ENCODE data around the gene CFL2.
A peak's percentile ranks its signal among the peaks of the same experiment; 100 is the strongest.
"Not testable (repeated sequence)": the region's sequence is repeated elsewhere in the genome, so short reads cannot be mapped to it uniquely, and the experiment has no call there.

The CFL2 gene

GRCh38 chr14:34742270-34743115 lies 28.1 kb upstream of the CFL2 start:
- DNase-seq: no peak
- H3K4me3 ChIP-seq (ENCODE audit: control insufficient read depth in 1 of 7, extremely low read depth in 1 of 7, insufficient read depth in 4 of 7, low read depth in 2 of 7, low read length in 6 of 7): no peak overlapping the region
- peaks cover 0 to 11% (median 6%) of the 10 kb centered on the region in 4 experiments for H3K4me1 ChIP-seq (ENCODE audit: control extremely low read depth in 1 of 4, control insufficient read depth in 4 of 4, insufficient read depth in 4 of 4, low read length in 3 of 4)
- whole genome bisulfite sequencing (ENCODE audit: insufficient coverage): 90% methylated on average over 3 of the region's 8 CpGs
- no peaks in the 10 kb centered on the region for H3K27me3 ChIP-seq (replicated peaks in 2 of 5; ENCODE audit: control insufficient read depth in 4 of 5, insufficient read depth in 5 of 5, low read length in 4 of 5)
- H3K27ac ChIP-seq (ENCODE audit: insufficient read depth in 1 of 2, low read depth in 1 of 2, low read length in 2 of 2, poor library complexity in 1 of 2, severe bottlenecking in 2 of 2): no peak overlapping the region
- ChIA-PET CTCF (interaction anchor here (1.3 to 1.7 kb wide), 2 partner anchors 8 to 71 kb away, joined by 3 to 4 read pairs; no protein-coding TSS in a partner anchor), POLR2A (no interaction called here)
- H3K36me3 ChIP-seq (ENCODE audit: control insufficient read depth in 4 of 4, insufficient read depth in 4 of 4, low read length in 3 of 4): no peaks in the 10 kb centered on the region
- no peaks in the 10 kb centered on the region for H3K9me3 ChIP-seq (ENCODE audit: control extremely low read depth in 1 of 5, control insufficient read depth in 4 of 5, insufficient read depth in 2 of 5, low read depth in 1 of 5, low read length in 4 of 5)

- CTCF ChIA-PET: interaction anchor here (1.7 kb wide), 1 partner anchor 8 kb away, joined by 4 read pairs; no protein-coding TSS in a partner anchor
- Histone ChIP-seq H3K4me3 (ENCODE audit: control insufficient read depth in 1 of 7, extremely low read depth in 1 of 7, insufficient read depth in 4 of 7, low read depth in 2 of 7, low read length in 6 of 7) (no peak overlapping the region), H3K9me3 (ENCODE audit: control extremely low read depth in 1 of 5, control insufficient read depth in 4 of 5, insufficient read depth in 2 of 5, low read depth in 1 of 5, low read length in 4 of 5) (no peaks in the 10 kb centered on the region), H3K4me1 (ENCODE audit: control extremely low read depth in 1 of 4, control insufficient read depth in 4 of 4, insufficient read depth in 4 of 4, low read length in 3 of 4) (peaks cover 0 to 11% (median 6%) of the 10 kb centered on the region in 4 experiments), H3K27ac (ENCODE audit: insufficient read depth in 1 of 2, low read depth in 1 of 2, low read length in 2 of 2, poor library complexity in 1 of 2, severe bottlenecking in 2 of 2) (no peak overlapping the region), H3K27me3 (replicated peaks in 2 of 5; ENCODE audit: control insufficient read depth in 4 of 5, insufficient read depth in 5 of 5, low read length in 4 of 5) (no peaks in the 10 kb centered on the region), H3K36me3 (ENCODE audit: control insufficient read depth in 4 of 4, insufficient read depth in 4 of 4, low read length in 3 of 4) (no peaks in the 10 kb centered on the region)
- WGBS (ENCODE audit: insufficient coverage): no CpG with 5 or more reads among the region's 1 CpG
- peak; percentile 7 to 36 (median 26) for DNase-seq
- POLR2A ChIA-PET: no interaction called here
Measured at GRCh38 chr14:34741840-34742239, 27.4 kb upstream of the CFL2 start.

GRCh38 chr14:34740139-34740538 lies 25.7 kb upstream of the CFL2 start:
- 100% methylated on average over 6 of the region's 6 CpGs for WGBS (ENCODE audit: insufficient coverage)
- H3K9me3 ChIP-seq (ENCODE audit: control extremely low read depth in 1 of 5, control insufficient read depth in 4 of 5, insufficient read depth in 2 of 5, low read depth in 1 of 5, low read length in 4 of 5); CTCF ChIA-PET: not testable (repeated sequence)

GRCh38 chr14:34737079-34737478 lies 22.7 kb upstream of the CFL2 start:
- H3K27me3 ChIP-seq (replicated peaks in 2 of 5; ENCODE audit: control insufficient read depth in 4 of 5, insufficient read depth in 5 of 5, low read length in 4 of 5); H3K4me1 ChIP-seq (ENCODE audit: control extremely low read depth in 1 of 4, control insufficient read depth in 4 of 4, insufficient read depth in 4 of 4, low read length in 3 of 4); H3K36me3 ChIP-seq (ENCODE audit: control insufficient read depth in 4 of 4, insufficient read depth in 4 of 4, low read length in 3 of 4); H3K27ac ChIP-seq (ENCODE audit: insufficient read depth in 1 of 2, low read depth in 1 of 2, low read length in 2 of 2, poor library complexity in 1 of 2, severe bottlenecking in 2 of 2); CTCF ChIA-PET; DNase-seq; POLR2A ChIA-PET; H3K9me3 ChIP-seq (ENCODE audit: control extremely low read depth in 1 of 5, control insufficient read depth in 4 of 5, insufficient read depth in 2 of 5, low read depth in 1 of 5, low read length in 4 of 5); H3K4me3 ChIP-seq (ENCODE audit: control insufficient read depth in 1 of 7, extremely low read depth in 1 of 7, insufficient read depth in 4 of 7, low read depth in 2 of 7, low read length in 6 of 7): not testable (repeated sequence)
- WGBS (ENCODE audit: insufficient coverage): 82% methylated on average over 3 of the region's 4 CpGs

More at GRCh38 chr14:34740139-34740538, 25.7 kb upstream of the CFL2 start:
- POLR2A ChIA-PET; H3K27ac ChIP-seq (ENCODE audit: insufficient read depth in 1 of 2, low read depth in 1 of 2, low read length in 2 of 2, poor library complexity in 1 of 2, severe bottlenecking in 2 of 2); H3K36me3 ChIP-seq (ENCODE audit: control insufficient read depth in 4 of 4, insufficient read depth in 4 of 4, low read length in 3 of 4); H3K4me3 ChIP-seq (ENCODE audit: control insufficient read depth in 1 of 7, extremely low read depth in 1 of 7, insufficient read depth in 4 of 7, low read depth in 2 of 7, low read length in 6 of 7); H3K27me3 ChIP-seq (replicated peaks in 2 of 5; ENCODE audit: control insufficient read depth in 4 of 5, insufficient read depth in 5 of 5, low read length in 4 of 5); DNase-seq: not testable (repeated sequence)
- H3K4me1 ChIP-seq (ENCODE audit: control extremely low read depth in 1 of 4, control insufficient read depth in 4 of 4, insufficient read depth in 4 of 4, low read length in 3 of 4): peaks cover 0 to 11% (median 6%) of the 10 kb centered on the region in 4 experiments

DNA sequence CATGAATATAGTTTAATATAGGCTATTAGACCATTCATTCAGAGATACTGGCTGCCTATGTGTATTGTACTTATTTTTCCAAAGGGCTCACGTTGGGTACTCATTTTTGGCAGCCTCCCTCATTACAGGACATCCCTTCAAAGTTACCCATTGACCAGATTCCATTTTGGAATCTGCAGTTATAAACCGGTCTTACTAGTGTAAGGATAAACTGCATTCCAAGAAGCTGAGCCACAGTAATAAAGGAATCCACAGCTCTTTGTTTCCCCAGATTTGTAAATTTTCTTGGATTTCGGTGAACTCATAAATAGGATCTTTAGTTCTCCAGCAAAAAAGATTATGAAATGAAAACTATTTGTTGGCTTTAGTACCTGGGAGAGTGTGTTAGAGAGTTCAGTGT lies 18.9 kb upstream of the CFL2 start:
- no peaks in the 10 kb centered on the region for H3K9me3 ChIP-seq (ENCODE audit: control extremely low read depth in 1 of 5, control insufficient read depth in 4 of 5, insufficient read depth in 2 of 5, low read depth in 1 of 5, low read length in 4 of 5)
- ChIA-PET CTCF (interaction anchor here (1.5 to 1.6 kb wide), 2 partner anchors 9 to 11 kb away, joined by 5 read pairs; no protein-coding TSS in a partner anchor), POLR2A (interaction anchor here (0.6 to 0.7 kb wide), 2 partner anchors 15 to 48 kb away, joined by 3 read pairs; no protein-coding TSS in a partner anchor)
- no peak for DNase-seq
- WGBS (ENCODE audit: insufficient coverage): 100% methylated on average over 2 of the region's 3 CpGs
- H3K36me3 ChIP-seq (ENCODE audit: control insufficient read depth in 4 of 4, insufficient read depth in 4 of 4, low read length in 3 of 4): no peaks in the 10 kb centered on the region
- H3K27me3 ChIP-seq (replicated peaks in 2 of 5; ENCODE audit: control insufficient read depth in 4 of 5, insufficient read depth in 5 of 5, low read length in 4 of 5): no peaks in the 10 kb centered on the region
- no peak overlapping the region for H3K27ac ChIP-seq (ENCODE audit: insufficient read depth in 1 of 2, low read depth in 1 of 2, low read length in 2 of 2, poor library complexity in 1 of 2, severe bottlenecking in 2 of 2)
- no peaks in the 10 kb centered on the region for H3K4me1 ChIP-seq (ENCODE audit: control extremely low read depth in 1 of 4, control insufficient read depth in 4 of 4, insufficient read depth in 4 of 4, low read length in 3 of 4)
- H3K4me3 ChIP-seq (ENCODE audit: control insufficient read depth in 1 of 7, extremely low read depth in 1 of 7, insufficient read depth in 4 of 7, low read depth in 2 of 7, low read length in 6 of 7): no peak overlapping the region

DNA sequence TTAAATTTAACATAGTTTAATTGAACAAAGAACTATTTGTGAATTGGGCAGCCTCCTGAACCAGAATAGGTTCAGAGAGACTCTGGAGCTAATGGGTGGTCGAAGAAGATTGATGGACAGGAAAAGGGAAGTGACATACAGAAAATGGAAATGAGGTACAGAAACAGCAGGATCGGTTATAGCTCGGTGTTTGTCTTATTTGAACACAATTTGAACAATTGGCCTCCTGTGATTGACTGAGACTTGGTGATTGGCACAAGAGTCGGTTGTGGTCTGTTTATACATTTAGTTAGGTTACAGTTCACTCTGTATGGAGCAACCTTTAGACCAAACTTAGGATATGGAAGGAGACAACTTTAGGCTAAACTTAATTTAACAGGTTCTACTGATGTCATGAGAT lies 18.4 kb upstream of the CFL2 start:
- WGBS (ENCODE audit: insufficient coverage): 65% methylated on average over 4 of the region's 4 CpGs
- H3K9me3 ChIP-seq (ENCODE audit: control extremely low read depth in 1 of 5, control insufficient read depth in 4 of 5, insufficient read depth in 2 of 5, low read depth in 1 of 5, low read length in 4 of 5): no peaks in the 10 kb centered on the region
- no peak for DNase-seq
- H3K4me1 ChIP-seq (ENCODE audit: control extremely low read depth in 1 of 4, control insufficient read depth in 4 of 4, insufficient read depth in 4 of 4, low read length in 3 of 4): no peaks in the 10 kb centered on the region
- no peak overlapping the region for H3K4me3 ChIP-seq (ENCODE audit: control insufficient read depth in 1 of 7, extremely low read depth in 1 of 7, insufficient read depth in 4 of 7, low read depth in 2 of 7, low read length in 6 of 7)
- CTCF ChIA-PET: interaction anchor here (1.5 to 1.6 kb wide), 2 partner anchors 8 to 10 kb away, joined by 5 read pairs; no protein-coding TSS in a partner anchor
- POLR2A ChIA-PET: interaction anchor here (0.6 to 0.7 kb wide), 2 partner anchors 15 to 47 kb away, joined by 3 read pairs; no protein-coding TSS in a partner anchor
- H3K36me3 ChIP-seq (ENCODE audit: control insufficient read depth in 4 of 4, insufficient read depth in 4 of 4, low read length in 3 of 4): no peaks in the 10 kb centered on the region
- no peak overlapping the region for H3K27ac ChIP-seq (ENCODE audit: insufficient read depth in 1 of 2, low read depth in 1 of 2, low read length in 2 of 2, poor library complexity in 1 of 2, severe bottlenecking in 2 of 2)
- no peaks in the 10 kb centered on the region for H3K27me3 ChIP-seq (replicated peaks in 2 of 5; ENCODE audit: control insufficient read depth in 4 of 5, insufficient read depth in 5 of 5, low read length in 4 of 5)

- H3K4me1 ChIP-seq (ENCODE audit: control extremely low read depth in 1 of 4, control insufficient read depth in 4 of 4, insufficient read depth in 4 of 4, low read length in 3 of 4): peaks cover 0 to 2% (median 0%) of the 10 kb centered on the region in 4 experiments
- H3K4me3 ChIP-seq (ENCODE audit: control insufficient read depth in 1 of 7, extremely low read depth in 1 of 7, insufficient read depth in 4 of 7, low read depth in 2 of 7, low read length in 6 of 7): no peak overlapping the region
- peaks cover 0 to 2% (median 0%) of the 10 kb centered on the region in 5 experiments for H3K27me3 ChIP-seq (replicated peaks in 2 of 5; ENCODE audit: control insufficient read depth in 4 of 5, insufficient read depth in 5 of 5, low read length in 4 of 5)
- no peak for DNase-seq
- H3K36me3 ChIP-seq (ENCODE audit: control insufficient read depth in 4 of 4, insufficient read depth in 4 of 4, low read length in 3 of 4): no peaks in the 10 kb centered on the region
- CTCF ChIA-PET: interaction anchor here (0.9 to 5.7 kb wide), 4 partner anchors 10 to 73 kb away, joined by 4 to 71 read pairs (median 4); no protein-coding TSS in a partner anchor
- POLR2A ChIA-PET: no interaction called here
- no CpG with 5 or more reads among the region's 3 CpGs for WGBS (ENCODE audit: insufficient coverage)
- H3K9me3 ChIP-seq (ENCODE audit: control extremely low read depth in 1 of 5, control insufficient read depth in 4 of 5, insufficient read depth in 2 of 5, low read depth in 1 of 5, low read length in 4 of 5): no peaks in the 10 kb centered on the region
- H3K27ac ChIP-seq (ENCODE audit: insufficient read depth in 1 of 2, low read depth in 1 of 2, low read length in 2 of 2, poor library complexity in 1 of 2, severe bottlenecking in 2 of 2): no peak overlapping the region
Measured at GRCh38 chr14:34723867-34724266, 9.5 kb upstream of the CFL2 start.

Measured in common myeloid progenitor, CD34-positive (primary cell).